CD4-positive, alpha-beta memory T cell (primary cell): ENCODE data around the gene TNP2. TPM values are rescaled to one million over a fixed set of nuclear protein-coding genes. Genes with fewer than 3 reads are reported as not detected.

Experiments used
- CTCF ChIA-PET: fragments of 350-600 bp; sonication (Branson Sonifier 250); formaldehyde crosslinking; loops from one replicate; lab custom pipeline; 2021; ENCODE audit warnings: inconsistent platforms; ENCODE audit not compliant: partially characterized antibody; lab: Charles Lee
- POLR2A ChIA-PET: fragments of 350-600 bp; sonication (Branson Sonifier 250); formaldehyde crosslinking; loops from one replicate; lab custom pipeline; 2021; ENCODE audit not compliant: partially characterized antibody; lab: Charles Lee
- DNase-seq, 5 donors: peaks; one replicate each; pipeline versions ENCODE4 v3.0.0 to v3.0.0-alpha.2; 2020 to 2022; ENCODE audit warnings: mixed read lengths in 1 of 5
- H3K27ac ChIP-seq: one replicate; pipeline ENCODE4 v1.7.0; 2013; ENCODE audit warnings: low read depth, low read length
- H3K27me3 ChIP-seq: 2 replicates; pipeline ENCODE4 v1.7.0; 2013; ENCODE audit warnings: mild to moderate bottlenecking, low read length, moderate library complexity; ENCODE audit not compliant: insufficient read depth
- H3K36me3 ChIP-seq: 2 replicates; pipeline ENCODE4 v1.7.0; 2013; ENCODE audit warnings: mild to moderate bottlenecking, low read length, moderate library complexity; ENCODE audit not compliant: insufficient read depth
- H3K4me1 ChIP-seq: 2 replicates; pipeline ENCODE4 v1.7.0; 2013; ENCODE audit warnings: mild to moderate bottlenecking, low read length, moderate library complexity; ENCODE audit not compliant: insufficient read depth
- H3K4me3 ChIP-seq, 2 donors: one replicate each; pipeline ENCODE4 v1.7.0; 2013; ENCODE audit warnings: low read length in 2 of 2, mild to moderate bottlenecking in 1 of 2
- H3K9me3 ChIP-seq, 2 donors: one replicate each; pipeline ENCODE4 v1.7.0; 2013; ENCODE audit warnings: low read length in 2 of 2, control low read depth in 1 of 2; ENCODE audit not compliant: control insufficient read depth in 1 of 2
- H3K27ac Mint-ChIP-seq, 7 donors: one replicate each; pipeline ENCODE4 v1.8.0; 2020 to 2021; ENCODE audit warnings: mixed read lengths in 7 of 7, mild to moderate bottlenecking in 6 of 7, inconsistent platforms in 3 of 7, moderate library complexity in 3 of 7
- H3K27me3 Mint-ChIP-seq, 2 donors: one replicate each; pipeline ENCODE4 v1.8.0; 2020 to 2021; ENCODE audit warnings: mixed read lengths in 2 of 2
- H3K36me3 Mint-ChIP-seq, 2 donors: one replicate each; pipeline ENCODE4 v1.8.0; 2020 to 2021; ENCODE audit warnings: mixed read lengths in 2 of 2, inconsistent platforms in 1 of 2, mild to moderate bottlenecking in 1 of 2
- H3K4me1 Mint-ChIP-seq, 4 donors: one replicate each; pipeline ENCODE4 v1.8.0; 2020 to 2021; ENCODE audit warnings: mixed read lengths in 4 of 4, mild to moderate bottlenecking in 1 of 4
- H3K4me3 Mint-ChIP-seq, 8 donors: one replicate each; pipeline ENCODE4 v1.8.0; 2020 to 2021; ENCODE audit warnings: mixed read lengths in 8 of 8, mild to moderate bottlenecking in 7 of 8, moderate library complexity in 6 of 8, inconsistent platforms in 3 of 8
- H3K9me3 Mint-ChIP-seq, 8 donors: one replicate each; pipeline ENCODE4 v1.8.0; 2020 to 2021; ENCODE audit warnings: mixed read lengths in 8 of 8, mild to moderate bottlenecking in 5 of 8, inconsistent platforms in 3 of 8, moderate library complexity in 1 of 8
- intact Hi-C: fragments of 100-400 bp; cut with micrococcal nuclease; formaldehyde crosslinking; loops from one replicate; pipeline ENCODE4 v1.15.1; 2023
- polyA plus RNA-seq, 2 donors: library from polyadenylated mRNA; unstranded; fragments of 300-500 nt; fragmentation: Illumina TruSeq; gene quantifications; one replicate each; pipeline ENCODE4 v1.2.3, GENCODE V29; 2021
- total RNA-seq, 2 experiments: library from RNA; stranded (reverse); gene quantifications; one replicate each; pipeline ENCODE4 v1.2.3, GENCODE V29; 2021

TNP2 gene
- total and polyA plus RNA-seq, 4 experiments from 2014 or later, result not detected

DNA sequence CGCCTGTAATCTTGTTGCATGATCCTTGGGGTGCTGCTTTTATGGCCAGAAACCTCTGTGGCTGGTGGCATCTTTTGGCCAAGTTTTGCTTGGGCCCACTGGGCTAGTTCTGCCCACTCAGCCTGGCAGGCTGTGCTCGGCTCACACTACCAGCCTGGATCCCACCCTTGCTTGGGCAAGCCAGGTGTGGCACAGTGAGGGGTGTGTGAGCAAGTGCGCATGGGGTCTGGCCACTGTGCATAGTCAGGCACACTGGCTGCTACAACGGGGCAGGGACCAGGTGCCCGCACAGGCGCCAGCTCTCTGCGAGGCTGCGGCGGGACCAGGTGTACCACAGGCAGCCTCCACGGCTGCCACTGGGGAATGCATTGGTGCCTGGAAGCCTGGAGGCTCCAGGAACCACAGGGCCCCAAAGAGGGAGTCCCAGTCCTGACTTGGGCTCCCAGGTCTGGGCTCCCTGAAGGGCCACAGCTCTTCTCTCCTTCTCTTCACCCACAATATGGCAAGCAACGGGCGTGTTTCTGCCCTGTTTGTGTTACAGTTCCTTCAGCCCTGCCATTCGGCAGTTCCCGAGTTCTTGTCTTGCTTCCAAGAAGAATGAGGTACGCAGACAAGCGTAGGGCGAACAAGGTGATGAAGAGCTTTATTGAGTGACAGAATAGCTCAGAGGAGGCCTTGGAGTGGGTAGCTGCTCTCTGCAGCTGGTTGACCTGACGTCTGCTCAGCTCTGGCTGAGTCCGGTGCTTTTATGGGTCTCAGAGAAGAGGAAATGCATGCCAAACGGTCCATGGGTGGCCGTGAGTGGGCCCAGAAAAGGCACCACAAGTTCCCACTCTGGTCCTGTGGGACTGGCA lies 38.7 kb upstream of the TNP2 start:
- Mint-ChIP-seq H3K9me3 (peaks cover 0 to 2% (median 0%) of the 10 kb centered on the region in 8 donors), H3K27me3 (no peaks in the 10 kb centered on the region), H3K27ac (no peak overlapping the region), H3K36me3 (no peaks in the 10 kb centered on the region), H3K4me3 (no peak overlapping the region), H3K4me1 (peaks cover 17 to 32% (median 26%) of the 10 kb centered on the region in 4 donors)
- intact Hi-C loops, result no loop called here
- Histone ChIP-seq H3K4me3 (no peak overlapping the region), H3K4me1 (peaks cover 30% of the 10 kb centered on the region), H3K36me3 (no peaks in the 10 kb centered on the region), H3K27me3 (no peaks in the 10 kb centered on the region), H3K27ac (no peak overlapping the region), H3K9me3 (no peaks in the 10 kb centered on the region)
- POLR2A ChIA-PET, result no interaction called here
- CTCF ChIA-PET, result interaction anchor here (1.0 kb wide), 1 partner anchor 55 kb away, joined by 4 read pairs; no protein-coding TSS in a partner anchor
- DNase-seq, result no peak

DNA sequence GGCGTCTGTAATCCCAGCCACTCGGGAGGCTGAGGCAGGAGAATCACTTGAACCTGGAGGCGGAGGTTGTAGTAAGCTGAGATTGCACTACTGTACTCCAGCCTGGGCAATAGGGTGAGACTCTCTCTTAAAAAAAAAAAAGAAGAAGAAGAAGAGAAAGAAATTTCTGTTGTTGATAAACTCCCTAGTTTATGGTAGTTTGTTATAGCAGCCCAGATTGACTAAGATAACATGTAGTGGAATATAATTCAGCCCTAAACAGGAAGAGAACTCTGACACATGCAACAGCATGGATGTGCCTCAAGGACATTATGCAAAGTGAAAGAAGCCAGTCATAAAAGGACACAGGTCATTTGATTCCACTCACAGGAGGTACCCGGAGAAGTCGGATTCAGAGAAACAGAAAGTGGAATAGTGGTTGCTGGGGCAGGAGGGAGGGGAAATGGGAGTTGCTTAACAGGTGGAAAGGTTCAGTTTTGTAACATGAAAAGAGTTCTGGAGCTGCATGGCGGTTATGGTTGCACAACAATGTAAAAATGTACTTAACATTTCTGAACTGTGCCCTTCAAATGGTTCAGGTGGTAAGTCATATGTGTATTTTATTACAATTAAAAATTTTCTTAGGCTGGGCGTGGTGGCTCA lies 38.0 kb upstream of the TNP2 start:
- POLR2A ChIA-PET, result no interaction called here
- CTCF ChIA-PET, result interaction anchor here (1.0 kb wide), 1 partner anchor 54 kb away, joined by 4 read pairs; no protein-coding TSS in a partner anchor
- DNase-seq, result no peak
- Mint-ChIP-seq H3K9me3 (peaks cover 0 to 2% (median 0%) of the 10 kb centered on the region in 8 donors), H3K4me1 (peaks cover 12 to 25% (median 20%) of the 10 kb centered on the region in 4 donors), H3K36me3 (no peaks in the 10 kb centered on the region), H3K27me3 (no peaks in the 10 kb centered on the region), H3K27ac (no peak overlapping the region), H3K4me3 (no peak overlapping the region)
- Histone ChIP-seq H3K36me3 (no peaks in the 10 kb centered on the region), H3K9me3 (no peaks in the 10 kb centered on the region), H3K27ac (no peak overlapping the region), H3K27me3 (no peaks in the 10 kb centered on the region), H3K4me3 (no peak overlapping the region), H3K4me1 (peaks cover 23% of the 10 kb centered on the region)
- intact Hi-C loops, result no loop called here

DNA sequence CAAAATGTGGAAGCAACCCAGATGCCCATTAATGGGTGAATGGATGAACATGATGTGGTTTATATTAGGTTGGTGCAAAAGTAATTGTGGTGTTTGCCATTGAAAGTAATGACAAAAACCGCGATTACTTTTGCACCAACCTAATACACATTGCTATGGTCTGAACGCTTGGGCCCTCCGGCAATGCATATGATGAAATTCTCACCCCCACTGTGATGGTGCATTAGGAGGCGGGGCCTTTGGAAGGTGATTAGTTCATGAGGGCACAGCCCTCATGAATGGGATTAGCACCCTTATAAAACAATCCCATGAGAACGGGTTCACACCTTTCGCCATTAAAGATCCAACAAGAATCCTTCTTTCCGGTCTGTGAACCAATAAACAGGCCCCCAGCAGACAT lies 37.3 kb upstream of the TNP2 start:
- no peaks in the 10 kb centered on the region for H3K9me3 ChIP-seq
- Mint-ChIP-seq H3K27me3 (peaks cover 0 to 2% of the 10 kb centered on the region in 2 donors), H3K9me3 (peaks cover 0 to 2% (median 0%) of the 10 kb centered on the region in 8 donors), H3K36me3 (no peaks in the 10 kb centered on the region), H3K4me1 (peaks cover 10 to 18% (median 14%) of the 10 kb centered on the region in 4 donors), H3K27ac (no peak overlapping the region), H3K4me3 (no peak overlapping the region)
- POLR2A ChIA-PET, result no interaction called here
- no peak for DNase-seq
- intact Hi-C loops, result no loop called here
- no peak overlapping the region for H3K27ac ChIP-seq
- CTCF ChIA-PET, result interaction anchor here (1.1 kb wide), 1 partner anchor 9 kb away, joined by 3 read pairs; no protein-coding TSS in a partner anchor
- peaks cover 18% of the 10 kb centered on the region for H3K4me1 ChIP-seq
- H3K36me3 ChIP-seq, result no peaks in the 10 kb centered on the region
- H3K4me3 ChIP-seq, result no peak overlapping the region
- H3K27me3 ChIP-seq, result no peaks in the 10 kb centered on the region

- H3K27me3 Mint-ChIP-seq, result peaks cover 0 to 2% of the 10 kb centered on the region in 2 donors
- Histone ChIP-seq H3K9me3 (no peaks in the 10 kb centered on the region), H3K4me1 (no peaks in the 10 kb centered on the region), H3K36me3 (no peaks in the 10 kb centered on the region), H3K4me3 (no peak overlapping the region), H3K27ac (no peak overlapping the region), H3K27me3 (no peaks in the 10 kb centered on the region)
- intact Hi-C loops, result no loop called here
- H3K27ac Mint-ChIP-seq, result no peak overlapping the region
- H3K36me3 Mint-ChIP-seq, result no peaks in the 10 kb centered on the region
- H3K9me3 Mint-ChIP-seq, result peaks cover 0 to 2% (median 0%) of the 10 kb centered on the region in 8 donors
- H3K4me1 Mint-ChIP-seq, result no peaks in the 10 kb centered on the region
- ChIA-PET CTCF (no interaction called here), POLR2A (no interaction called here)
- H3K4me3 Mint-ChIP-seq, result no peak overlapping the region
- no peak for DNase-seq
Observed at GRCh38 chr16:11303405-11304138, 34.4 kb upstream of the TNP2 start.

GRCh38 chr16:11302977-11303376 lies 33.9 kb upstream of the TNP2 start:
- Mint-ChIP-seq H3K4me1 (peaks cover 0 to 2% (median under 1%) of the 10 kb centered on the region in 4 donors), H3K27me3 (peaks cover 0 to 2% of the 10 kb centered on the region in 2 donors), H3K4me3 (no peak overlapping the region), H3K27ac (no peak overlapping the region), H3K36me3 (no peaks in the 10 kb centered on the region), H3K9me3 (peaks cover 0 to 2% (median 0%) of the 10 kb centered on the region in 8 donors)
- Histone ChIP-seq H3K27ac (no peak overlapping the region), H3K9me3 (no peaks in the 10 kb centered on the region), H3K4me3 (no peak overlapping the region), H3K36me3 (no peaks in the 10 kb centered on the region), H3K27me3 (no peaks in the 10 kb centered on the region), H3K4me1 (peaks cover 3% of the 10 kb centered on the region)
- ChIA-PET CTCF (no interaction called here), POLR2A (no interaction called here)
- no peak for DNase-seq
- intact Hi-C loops, result no loop called here

DNA sequence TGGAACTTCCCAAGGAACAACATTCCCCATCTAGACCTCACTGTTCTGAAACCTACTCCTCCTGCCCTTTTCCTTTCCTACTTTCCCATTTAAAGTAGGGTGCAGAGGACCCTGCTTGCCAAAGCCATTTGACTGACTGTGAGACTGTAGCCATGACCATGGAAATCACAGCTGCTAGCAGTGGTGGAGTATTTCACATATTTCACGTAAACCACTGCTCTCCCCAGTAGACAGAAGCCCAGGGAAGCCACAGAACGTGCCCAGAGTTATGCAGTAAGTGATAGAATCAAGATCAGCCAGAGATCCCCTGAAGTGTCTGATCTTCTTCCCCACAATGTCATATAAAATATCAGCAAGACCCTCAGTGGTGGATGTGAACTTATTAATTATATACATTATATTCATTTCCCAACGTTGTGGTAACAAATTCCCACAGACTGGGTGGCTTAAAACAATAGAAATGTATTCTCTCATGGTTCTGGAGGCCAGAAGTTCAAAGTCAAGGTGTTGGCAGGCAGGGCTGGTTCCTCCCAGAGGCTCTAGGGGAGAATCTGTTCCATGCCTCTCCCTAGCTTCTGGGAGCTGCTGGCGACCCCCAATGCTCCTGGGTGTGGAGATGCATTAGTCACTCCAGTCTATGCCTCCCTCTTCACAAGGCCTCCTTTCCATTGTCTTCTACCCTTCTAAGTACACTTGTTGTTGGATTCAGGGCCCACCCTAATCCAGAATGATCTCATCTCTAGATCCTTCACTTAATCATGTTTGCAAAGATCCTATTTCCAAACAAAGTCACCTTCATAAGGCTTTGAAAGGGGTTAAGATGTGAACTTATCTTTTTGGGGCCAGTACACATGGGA lies 32.7 kb upstream of the TNP2 start:
- CTCF ChIA-PET, result no interaction called here
- Histone ChIP-seq H3K4me1 (peaks cover 14% of the 10 kb centered on the region), H3K27me3 (no peaks in the 10 kb centered on the region), H3K36me3 (no peaks in the 10 kb centered on the region), H3K27ac (no peak overlapping the region), H3K9me3 (no peaks in the 10 kb centered on the region), H3K4me3 (no peak overlapping the region)
- Mint-ChIP-seq H3K9me3 (peaks cover 0 to 2% (median 0%) of the 10 kb centered on the region in 8 donors), H3K27ac (no peak overlapping the region), H3K36me3 (no peaks in the 10 kb centered on the region), H3K27me3 (peaks cover 0 to 2% of the 10 kb centered on the region in 2 donors), H3K4me3 (no peak overlapping the region), H3K4me1 (peaks cover 11% of the 10 kb centered on the region in 4 donors)
- no peak for DNase-seq
- intact Hi-C loops, result no loop called here
- POLR2A ChIA-PET, result no interaction called here
